IgD-negative memory B cell (primary cell): ENCODE measurements around the gene PRMT9. TPM values are rescaled to one million over a fixed set of nuclear protein-coding genes. Genes with fewer than 3 reads are reported as not detected.

Experiments
- H3K27ac Mint-ChIP-seq, 3 donors: one replicate each; pipeline ENCODE4 v1.8.0; 2020 to 2022; ENCODE audit warnings: mild to moderate bottlenecking in 3 of 3, mixed read lengths in 3 of 3, moderate library complexity in 1 of 3
- H3K27me3 Mint-ChIP-seq: one replicate; pipeline ENCODE4 v1.8.0; 2021; ENCODE audit warnings: mixed read lengths
- H3K36me3 Mint-ChIP-seq: one replicate; pipeline ENCODE4 v1.8.0; 2020; ENCODE audit warnings: mild to moderate bottlenecking, mixed read lengths
- H3K4me1 Mint-ChIP-seq, 3 donors: one replicate each; pipeline ENCODE4 v1.8.0; 2020 to 2022; ENCODE audit warnings: mixed read lengths in 3 of 3, mild to moderate bottlenecking in 1 of 3
- H3K4me3 Mint-ChIP-seq, 4 donors: one replicate each; pipeline ENCODE4 v1.8.0; 2020 to 2022; ENCODE audit warnings: mild to moderate bottlenecking in 4 of 4, mixed read lengths in 4 of 4, moderate library complexity in 3 of 4
- H3K9me3 Mint-ChIP-seq, 3 donors: one replicate each; pipeline ENCODE4 v1.8.0; 2020 to 2021; ENCODE audit warnings: mixed read lengths in 3 of 3, mild to moderate bottlenecking in 1 of 3
- polyA plus RNA-seq: library from polyadenylated mRNA; unstranded; fragments of 300-500 nt; fragmentation: Illumina TruSeq; gene quantifications from one replicate; pipeline ENCODE4 v1.2.3, GENCODE V29; 2021

PRMT9 gene
- polyA plus RNA-seq, 1 donor from 2014 or later: 4.2 TPM

DNA sequence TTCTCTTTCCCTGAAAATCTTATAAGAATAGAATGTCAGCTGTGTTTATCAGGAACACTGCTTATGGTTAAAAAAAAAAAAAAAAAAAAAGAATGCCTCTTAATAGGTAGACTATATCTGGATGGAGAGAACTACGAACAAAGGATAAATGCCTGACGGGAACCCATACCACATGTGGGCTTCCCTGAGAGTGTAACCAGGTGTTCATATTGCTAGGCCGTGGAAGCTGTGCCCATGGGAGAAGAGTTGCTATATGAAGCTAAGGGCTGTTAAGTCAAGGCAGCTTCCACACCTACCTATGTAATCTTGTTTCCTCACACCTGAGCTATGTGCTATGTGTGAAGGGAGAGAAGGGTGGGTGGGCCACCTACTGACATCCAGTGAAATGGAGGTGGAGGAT lies 39.5 kb downstream of the PRMT9 start:
- peak overlapping the region in 1 of 4 donors; percentile 49 for H3K4me3 Mint-ChIP-seq
- H3K36me3 Mint-ChIP-seq: peaks cover 15% of the 10 kb centered on the region
- H3K27ac Mint-ChIP-seq: no peak overlapping the region
- H3K27me3 Mint-ChIP-seq: no peaks in the 10 kb centered on the region
- peaks cover 10 to 19% (median 19%) of the 10 kb centered on the region in 3 donors for H3K4me1 Mint-ChIP-seq
- no peaks in the 10 kb centered on the region for H3K9me3 Mint-ChIP-seq

DNA sequence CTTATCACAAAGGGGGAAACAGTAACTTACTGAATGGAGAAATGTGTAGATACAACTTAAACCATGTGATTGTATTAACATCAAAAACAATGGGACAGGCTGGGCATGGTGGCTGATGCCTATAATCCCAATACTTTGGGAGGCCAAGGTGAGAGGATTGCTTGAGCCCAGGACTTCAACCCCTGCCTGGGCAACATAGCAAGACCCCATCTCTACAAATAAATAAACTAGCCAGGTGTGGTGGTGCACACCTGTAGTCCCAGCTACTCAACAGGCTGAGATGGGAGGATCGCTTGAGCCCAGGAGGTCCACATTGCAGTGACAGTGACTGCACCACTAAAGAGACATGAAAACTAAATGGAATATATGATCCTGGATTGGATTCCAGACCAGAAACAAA lies 40.3 kb downstream of the PRMT9 start:
- Mint-ChIP-seq H3K4me3 (no peak overlapping the region), H3K36me3 (peaks cover 15% of the 10 kb centered on the region), H3K27me3 (no peaks in the 10 kb centered on the region), H3K9me3 (no peaks in the 10 kb centered on the region), H3K4me1 (peaks cover 14 to 26% (median 23%) of the 10 kb centered on the region in 3 donors), H3K27ac (no peak overlapping the region)

DNA sequence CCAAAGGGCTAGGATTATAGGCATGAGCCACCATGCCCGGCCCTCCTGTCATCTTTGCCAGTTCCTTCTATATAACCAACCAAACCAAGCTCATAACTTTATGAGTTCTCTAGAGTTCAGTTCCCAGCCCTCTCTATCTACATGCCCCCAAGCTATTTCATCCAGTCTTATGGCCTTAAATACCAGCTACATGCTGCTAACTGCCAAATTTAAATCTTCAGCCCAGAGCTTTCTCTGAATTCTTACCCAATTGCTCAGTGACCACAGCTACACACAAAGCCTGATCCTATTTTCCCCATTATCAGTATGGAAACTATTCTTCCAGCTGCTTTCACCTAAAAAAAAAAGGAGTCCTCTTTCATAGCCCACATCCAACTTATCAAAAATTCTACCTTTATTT lies 43.6 kb downstream of the PRMT9 start:
- Mint-ChIP-seq H3K27ac (no peak overlapping the region), H3K4me3 (no peak overlapping the region), H3K9me3 (peaks cover 0 to 4% (median 0%) of the 10 kb centered on the region in 3 donors), H3K36me3 (peaks cover 11% of the 10 kb centered on the region), H3K27me3 (no peaks in the 10 kb centered on the region), H3K4me1 (peaks cover 9 to 19% (median 10%) of the 10 kb centered on the region in 3 donors)

DNA sequence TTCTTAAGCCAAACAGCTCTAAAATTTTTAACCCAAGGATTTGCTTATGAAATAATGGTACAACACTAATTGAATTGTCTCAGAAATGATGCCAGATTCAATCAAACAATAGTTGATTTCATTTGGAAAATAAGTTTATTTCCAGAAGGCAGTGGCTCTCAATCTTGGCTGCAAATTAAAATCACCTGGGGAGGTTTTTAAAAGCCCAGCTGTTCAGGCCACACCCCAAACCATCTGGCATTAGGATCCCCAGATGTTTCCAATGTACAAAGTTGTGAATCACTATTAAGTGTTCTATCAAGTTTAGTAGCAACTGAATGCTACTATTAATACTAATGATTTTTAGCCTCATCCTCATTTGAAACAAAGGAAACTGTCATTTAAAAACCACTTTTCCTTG lies 44.6 kb downstream of the PRMT9 start:
- no peaks in the 10 kb centered on the region for H3K27me3 Mint-ChIP-seq
- H3K27ac Mint-ChIP-seq: peak overlapping the region; percentile 52 to 88 (median 74)
- peaks cover 9% of the 10 kb centered on the region for H3K36me3 Mint-ChIP-seq
- H3K4me1 Mint-ChIP-seq: peaks cover 9 to 14% (median 10%) of the 10 kb centered on the region in 3 donors
- H3K9me3 Mint-ChIP-seq: peaks cover 0 to 4% (median 0%) of the 10 kb centered on the region in 3 donors
- no peak overlapping the region for H3K4me3 Mint-ChIP-seq

DNA sequence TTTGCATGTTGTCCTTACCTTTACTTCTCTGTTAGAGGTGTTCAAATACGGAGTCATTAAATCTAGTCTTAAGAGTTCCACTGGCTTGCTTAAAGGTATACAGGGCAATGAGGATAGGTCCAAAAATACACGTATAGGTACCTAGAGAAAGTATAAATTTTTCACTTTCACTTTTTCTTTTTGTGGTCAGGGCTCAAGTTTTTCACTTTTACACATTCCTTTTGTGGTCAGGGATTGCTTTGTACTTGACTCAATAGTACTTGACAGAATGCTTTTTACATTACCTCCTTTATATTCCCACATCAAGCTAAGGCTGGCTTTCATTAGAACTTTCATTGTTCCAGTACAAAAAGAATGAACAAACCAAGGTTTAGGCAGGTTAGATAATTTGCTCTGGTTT lies 45.0 kb downstream of the PRMT9 start:
- peaks cover 9 to 14% (median 10%) of the 10 kb centered on the region in 3 donors for H3K4me1 Mint-ChIP-seq
- H3K36me3 Mint-ChIP-seq: peaks cover 9% of the 10 kb centered on the region
- H3K27me3 Mint-ChIP-seq: no peaks in the 10 kb centered on the region
- H3K4me3 Mint-ChIP-seq: no peak overlapping the region
- H3K9me3 Mint-ChIP-seq: peaks cover 0 to 4% (median 0%) of the 10 kb centered on the region in 3 donors
- peak overlapping the region; percentile 52 to 88 (median 74) for H3K27ac Mint-ChIP-seq

DNA sequence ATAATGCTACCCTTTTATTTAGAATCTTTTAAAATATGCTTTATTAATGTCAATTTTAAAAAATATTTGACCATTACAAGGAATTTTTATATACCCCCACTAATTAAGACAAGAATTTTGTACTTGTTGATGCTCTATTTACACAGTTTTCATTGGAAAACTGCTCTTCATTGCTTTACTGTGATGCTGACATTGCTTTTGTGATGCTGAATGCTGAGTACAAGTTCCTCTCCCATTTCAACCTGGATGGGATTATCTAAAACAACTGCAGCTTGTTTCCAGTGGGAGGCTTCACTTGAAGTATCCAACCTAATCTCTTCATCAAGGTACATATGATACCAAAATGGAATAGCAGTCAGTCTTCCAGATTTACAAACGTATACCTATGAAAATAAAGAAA lies 45.6 kb downstream of the PRMT9 start:
- H3K9me3 Mint-ChIP-seq: peaks cover 0 to 4% (median 0%) of the 10 kb centered on the region in 3 donors
- peaks cover 9 to 14% (median 10%) of the 10 kb centered on the region in 3 donors for H3K4me1 Mint-ChIP-seq
- H3K36me3 Mint-ChIP-seq: peaks cover 13% of the 10 kb centered on the region
- H3K27ac Mint-ChIP-seq: peak overlapping the region in 1 of 3 donors; percentile 88
- no peak overlapping the region for H3K4me3 Mint-ChIP-seq
- H3K27me3 Mint-ChIP-seq: no peaks in the 10 kb centered on the region

DNA sequence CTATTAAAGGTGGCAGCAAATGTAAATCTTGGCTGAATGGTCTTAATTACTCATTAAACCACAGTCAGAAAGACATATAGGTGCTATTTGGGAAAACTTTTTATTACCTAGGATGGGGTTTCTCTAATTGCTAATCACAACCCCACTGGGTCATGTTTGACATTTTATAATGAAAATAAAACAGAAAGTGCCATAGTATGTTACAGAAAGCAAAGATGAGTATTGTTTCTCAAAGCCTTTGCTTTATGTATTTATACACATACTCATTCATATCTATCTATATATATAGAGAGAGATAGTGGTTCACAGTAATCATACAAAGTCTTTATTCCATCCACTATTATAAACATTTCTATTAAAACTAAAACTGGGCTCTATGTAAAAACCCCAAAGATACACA lies 48.6 kb downstream of the PRMT9 start:
- Mint-ChIP-seq H3K27ac (no peak overlapping the region), H3K4me1 (peaks cover 8 to 13% (median 10%) of the 10 kb centered on the region in 3 donors), H3K9me3 (peaks cover 0 to 4% (median 0%) of the 10 kb centered on the region in 3 donors), H3K4me3 (no peak overlapping the region), H3K27me3 (no peaks in the 10 kb centered on the region), H3K36me3 (peaks cover 9% of the 10 kb centered on the region)

DNA sequence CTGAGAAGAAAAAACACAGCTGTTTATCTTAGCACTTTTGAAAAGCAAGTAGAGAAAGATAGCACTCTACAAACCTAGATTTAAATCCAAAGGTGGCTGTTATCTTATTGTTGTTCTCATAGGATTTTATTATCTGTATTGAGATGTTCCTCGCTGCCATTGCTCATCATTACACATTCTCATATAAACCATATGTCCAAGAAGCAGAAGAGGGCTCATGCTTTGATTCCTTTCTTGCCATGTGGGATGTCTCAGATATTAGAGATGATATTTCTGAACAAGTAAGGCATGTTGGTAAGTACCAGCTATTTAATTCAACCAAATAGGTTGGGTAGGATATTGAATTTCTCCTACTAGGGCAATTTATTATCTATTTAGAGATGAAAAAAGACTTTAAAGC lies 50.3 kb downstream of the PRMT9 start:
- Mint-ChIP-seq H3K27ac (no peak overlapping the region), H3K4me3 (no peak overlapping the region), H3K27me3 (no peaks in the 10 kb centered on the region), H3K9me3 (peaks cover 0 to 4% (median 0%) of the 10 kb centered on the region in 3 donors), H3K4me1 (no peaks in the 10 kb centered on the region), H3K36me3 (peaks cover 8% of the 10 kb centered on the region)

DNA sequence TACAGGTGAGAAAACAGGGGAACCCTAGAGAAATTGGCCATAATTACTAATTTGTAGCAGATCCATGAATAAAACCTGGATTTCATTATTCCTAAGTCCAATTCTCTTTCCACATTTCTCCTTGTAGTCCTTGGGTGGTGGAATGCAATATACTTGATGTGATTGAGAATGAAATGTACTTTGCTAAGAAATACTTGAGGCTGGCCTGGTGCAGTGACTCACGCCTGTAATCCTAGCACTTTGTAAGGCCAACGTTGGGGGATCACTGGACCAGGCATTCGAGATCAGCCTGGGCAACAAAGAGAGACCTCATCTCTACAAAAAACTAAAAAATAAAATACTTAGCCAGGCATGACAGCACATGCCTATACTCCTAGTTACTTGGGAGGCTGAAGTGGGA lies 50.9 kb downstream of the PRMT9 start:
- H3K36me3 Mint-ChIP-seq: peaks cover 6% of the 10 kb centered on the region
- H3K27ac Mint-ChIP-seq: peak overlapping the region in 1 of 3 donors; percentile 26
- H3K4me3 Mint-ChIP-seq: no peak overlapping the region
- no peaks in the 10 kb centered on the region for H3K27me3 Mint-ChIP-seq
- no peaks in the 10 kb centered on the region for H3K4me1 Mint-ChIP-seq
- peaks cover 0 to 4% (median 0%) of the 10 kb centered on the region in 3 donors for H3K9me3 Mint-ChIP-seq

DNA sequence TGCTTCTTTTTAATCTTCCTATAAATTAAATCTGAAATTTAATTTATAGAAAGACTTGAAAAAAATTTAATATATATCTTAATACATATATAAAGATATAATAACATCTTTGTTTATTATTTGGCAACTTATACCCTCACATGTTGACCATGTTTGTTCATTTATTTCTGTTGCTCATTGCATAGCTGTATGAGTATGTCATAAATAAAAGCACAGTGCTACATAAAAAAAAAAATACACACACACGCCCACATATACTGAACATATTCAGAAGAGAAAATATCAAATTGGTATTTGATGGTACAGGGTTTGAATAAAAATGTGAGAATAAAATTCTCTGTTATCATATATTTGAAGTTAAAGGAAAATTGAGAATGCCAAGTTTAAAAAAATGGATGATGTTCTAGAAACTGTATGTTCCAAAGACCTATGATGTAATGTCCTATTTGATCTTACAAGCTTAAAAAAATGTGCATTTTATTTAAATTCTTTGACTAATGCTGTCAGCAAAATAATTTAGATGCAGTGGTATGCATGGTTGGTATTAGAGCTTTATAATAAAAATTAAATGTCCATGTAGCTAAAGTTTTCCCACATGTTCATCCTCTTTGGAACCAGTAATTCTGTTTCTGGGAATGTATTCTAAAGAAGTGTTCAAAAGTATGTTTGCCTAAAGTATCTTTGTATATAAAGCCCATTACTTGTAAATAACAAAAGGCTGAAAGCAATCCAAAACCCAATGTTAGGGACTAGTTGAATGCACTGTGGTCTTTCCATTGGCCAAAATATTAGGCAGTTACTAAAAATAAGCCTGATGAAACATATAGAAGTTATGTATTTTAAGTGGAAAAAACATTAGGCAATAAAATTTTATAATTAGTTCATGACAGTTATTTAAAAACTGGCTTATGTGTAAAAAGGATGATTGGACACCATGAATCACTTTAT lies 53.9 kb downstream of the PRMT9 start:
- Mint-ChIP-seq H3K4me3 (no peak overlapping the region), H3K27me3 (no peaks in the 10 kb centered on the region), H3K4me1 (peaks cover 0 to 1% (median 0%) of the 10 kb centered on the region in 3 donors), H3K9me3 (no peaks in the 10 kb centered on the region), H3K27ac (peak overlapping the region in 1 of 3 donors; percentile 50), H3K36me3 (peaks cover 14% of the 10 kb centered on the region)

DNA sequence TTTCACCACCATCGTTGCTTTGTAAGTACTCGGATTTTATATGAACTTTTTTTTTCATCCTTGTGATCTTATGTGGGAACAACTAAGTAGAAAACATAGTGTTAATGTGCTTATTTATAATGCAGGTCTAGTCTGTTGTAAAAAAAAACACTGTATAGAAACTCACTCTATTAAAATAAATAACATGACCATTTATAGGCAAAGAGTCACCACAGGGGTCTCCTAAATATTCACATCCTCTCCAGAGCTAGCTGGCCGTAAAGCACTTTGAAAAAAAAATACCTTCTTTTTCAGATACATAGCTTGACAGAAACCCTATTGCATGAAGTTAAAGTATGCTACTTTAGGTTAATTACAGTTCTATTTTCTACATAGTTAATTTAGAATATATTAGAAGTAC lies 55.5 kb downstream of the PRMT9 start:
- Mint-ChIP-seq H3K27me3 (no peaks in the 10 kb centered on the region), H3K4me3 (no peak overlapping the region), H3K36me3 (peaks cover 14% of the 10 kb centered on the region), H3K4me1 (peaks cover 0 to 5% (median 0%) of the 10 kb centered on the region in 3 donors), H3K27ac (no peak overlapping the region), H3K9me3 (no peaks in the 10 kb centered on the region)

DNA sequence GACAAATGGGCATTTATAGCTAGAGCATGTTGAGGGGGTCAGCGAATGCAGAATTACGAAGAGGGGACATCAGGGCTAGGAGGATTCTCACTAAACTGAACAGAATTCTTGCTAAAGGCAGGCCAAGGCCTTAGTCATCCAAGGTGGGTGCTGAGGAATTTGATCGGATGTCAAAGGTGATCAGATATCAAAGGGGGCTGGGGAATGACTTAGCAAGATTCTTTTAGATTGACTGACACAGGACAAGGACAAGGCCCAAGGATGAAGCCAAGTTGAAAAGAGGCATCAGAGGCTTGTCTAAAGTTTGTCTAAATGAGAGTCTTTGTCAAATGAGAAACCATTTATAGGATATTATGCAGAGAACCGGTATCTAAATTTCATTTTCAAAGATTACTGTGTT lies 57.1 kb downstream of the PRMT9 start:
- Mint-ChIP-seq H3K4me3 (no peak overlapping the region), H3K27ac (no peak overlapping the region), H3K27me3 (no peaks in the 10 kb centered on the region), H3K9me3 (no peaks in the 10 kb centered on the region), H3K4me1 (peaks cover 2 to 5% (median 5%) of the 10 kb centered on the region in 3 donors), H3K36me3 (peaks cover 12% of the 10 kb centered on the region)

DNA sequence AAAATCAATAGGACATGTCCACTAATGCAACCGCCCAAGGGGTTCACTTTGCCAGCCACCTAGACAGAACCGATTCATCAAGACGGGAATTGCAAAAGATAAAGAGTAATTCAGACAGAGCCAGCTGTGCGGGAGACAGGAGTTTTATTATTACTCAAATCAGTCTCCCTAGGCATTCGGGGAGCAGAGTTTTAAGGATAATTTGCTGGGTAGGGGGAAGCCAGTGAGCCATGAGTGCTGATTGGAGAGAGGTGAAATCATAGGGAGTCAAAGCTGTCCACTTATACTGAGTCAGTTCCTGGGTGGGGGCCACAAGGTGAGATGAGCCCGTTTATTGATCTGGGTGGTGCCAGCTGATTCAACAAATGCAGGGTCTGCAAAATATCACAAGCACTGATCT lies 58.2 kb downstream of the PRMT9 start:
- Mint-ChIP-seq H3K27ac (no peak overlapping the region), H3K4me1 (peaks cover 8 to 9% (median 8%) of the 10 kb centered on the region in 3 donors), H3K4me3 (no peak overlapping the region), H3K9me3 (no peaks in the 10 kb centered on the region), H3K27me3 (no peaks in the 10 kb centered on the region), H3K36me3 (peaks cover 15% of the 10 kb centered on the region)

DNA sequence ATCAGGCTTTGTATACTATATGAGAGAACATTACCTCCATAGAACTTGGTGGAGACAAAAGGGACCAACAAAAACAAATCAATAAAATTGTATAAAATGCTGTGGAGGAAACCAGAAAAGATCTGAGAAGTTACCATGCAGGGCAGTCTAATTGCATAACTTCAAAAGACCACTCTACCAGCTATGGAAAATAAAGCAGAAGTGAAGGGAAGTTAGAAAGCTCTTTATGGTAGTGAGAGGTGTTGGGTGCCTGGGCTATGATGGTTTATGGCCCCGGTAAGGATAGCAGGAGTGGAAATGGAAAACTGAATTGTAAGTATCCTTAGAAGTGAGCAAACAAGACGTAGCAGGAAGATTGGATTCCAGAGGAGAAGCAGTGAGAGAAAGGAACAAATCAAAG lies 63.6 kb downstream of the PRMT9 start:
- no peaks in the 10 kb centered on the region for H3K27me3 Mint-ChIP-seq
- peaks cover 28 to 29% (median 29%) of the 10 kb centered on the region in 3 donors for H3K4me1 Mint-ChIP-seq
- H3K27ac Mint-ChIP-seq: peak overlapping the region in 1 of 3 donors; percentile 50
- H3K36me3 Mint-ChIP-seq: peaks cover 12% of the 10 kb centered on the region
- H3K9me3 Mint-ChIP-seq: peaks cover 0 to 2% (median 0%) of the 10 kb centered on the region in 3 donors
- H3K4me3 Mint-ChIP-seq: peak overlapping the region in 3 of 4 donors; percentile 49 to 70 (median 69)

DNA sequence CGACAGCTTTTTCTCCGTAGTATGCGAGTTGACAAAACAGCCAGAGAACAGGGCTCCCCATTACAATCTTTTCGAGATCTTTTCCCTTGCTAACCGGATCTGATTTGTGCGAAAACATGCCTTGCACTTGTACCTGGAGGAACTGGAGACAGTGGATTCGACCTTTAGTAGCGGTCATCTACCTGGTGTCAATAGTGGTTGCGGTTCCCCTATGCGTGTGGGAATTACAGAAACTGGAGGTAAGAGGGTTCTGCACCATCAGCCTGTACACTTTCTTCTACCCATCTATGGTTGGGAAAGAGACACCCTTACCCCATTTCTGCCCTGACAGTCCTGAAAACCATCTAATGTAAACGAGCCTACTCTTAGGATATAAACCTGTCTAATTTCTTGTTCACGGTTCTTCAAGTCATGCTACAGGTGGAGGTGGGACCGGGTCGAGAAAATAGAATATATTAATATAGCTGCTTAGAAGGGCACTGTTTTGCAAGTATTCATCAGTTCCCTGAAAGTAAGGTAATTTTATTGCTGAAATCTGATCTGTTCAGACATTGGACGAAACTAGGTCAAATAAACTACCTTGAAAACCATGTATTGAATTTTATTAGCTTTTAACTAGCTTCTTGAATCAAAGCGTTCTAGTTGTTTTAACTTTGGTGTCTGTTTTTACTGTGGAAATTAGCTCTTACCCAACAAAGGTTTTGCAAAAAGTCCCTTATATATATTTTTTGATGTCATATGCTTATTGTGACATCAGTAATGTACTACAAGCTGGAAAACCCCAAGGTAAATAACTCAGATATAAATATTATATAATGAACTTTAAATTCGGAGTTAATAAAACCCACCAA lies 65.9 kb downstream of the PRMT9 start:
- peaks cover 24 to 29% (median 28%) of the 10 kb centered on the region in 3 donors for H3K4me1 Mint-ChIP-seq

More for the DNA sequence above, 65.9 kb downstream of the PRMT9 start:
- Mint-ChIP-seq H3K27me3 (peaks cover 2% of the 10 kb centered on the region), H3K36me3 (peaks cover 5% of the 10 kb centered on the region), H3K9me3 (peaks cover 0 to 2% (median 0%) of the 10 kb centered on the region in 3 donors), H3K4me3 (peak overlapping the region; percentile 95 to 99 (median 98)), H3K27ac (peak overlapping the region; percentile 93 to 98 (median 96))
